HG03571 (cell line): ENCODE measurements around the gene TNFRSF1B.
A peak's percentile ranks its signal among the peaks of the same experiment; 100 is the strongest.

Experiments
- ATAC-seq: cut with Tn5 transposase; IDR thresholded peaks from one replicate; pipeline ENCODE4 v1.9.1; 2021; ENCODE audit not compliant: unreplicated experiment

TNFRSF1B gene

GRCh38 chr1:12157366-12158231 lies 9.2 kb upstream of the TNFRSF1B start:
- no peak for ATAC-seq

GRCh38 chr1:12158357-12159092 lies 8.3 kb upstream of the TNFRSF1B start:
- ATAC-seq: no peak

- ATAC-seq: no peak
Observed at GRCh38 chr1:12159816-12160215, 7.0 kb upstream of the TNFRSF1B start.

GRCh38 chr1:12161324-12161661 lies 5.5 kb upstream of the TNFRSF1B start:
- ATAC-seq: no peak

GRCh38 chr1:12161662-12162458 lies 4.9 kb upstream of the TNFRSF1B start:
- peak; percentile 71 for ATAC-seq

- no peak for ATAC-seq
Observed at GRCh38 chr1:12162459-12163137, 4.2 kb upstream of the TNFRSF1B start.

GRCh38 chr1:12163210-12163609 lies 3.6 kb upstream of the TNFRSF1B start:
- ATAC-seq: no peak

- ATAC-seq: no peak
Observed at GRCh38 chr1:12164210-12164609, 2.6 kb upstream of the TNFRSF1B start.

- no peak for ATAC-seq
Observed at GRCh38 chr1:12165342-12165741, 1.4 kb upstream of the TNFRSF1B start.

- ATAC-seq: no peak
Observed at GRCh38 chr1:12167493-12168429, 970 bp downstream of the TNFRSF1B start.

- no peak for ATAC-seq
Observed at GRCh38 chr1:12168451-12169160, 1.8 kb downstream of the TNFRSF1B start.

- no peak for ATAC-seq
Observed at GRCh38 chr1:12169442-12170135, 2.8 kb downstream of the TNFRSF1B start.

- ATAC-seq: no peak
Observed at GRCh38 chr1:12170263-12170671, 3.5 kb downstream of the TNFRSF1B start.

GRCh38 chr1:12171206-12172041 lies 4.6 kb downstream of the TNFRSF1B start:
- no peak for ATAC-seq

GRCh38 chr1:12172042-12172851 lies 5.5 kb downstream of the TNFRSF1B start:
- no peak for ATAC-seq

GRCh38 chr1:12173041-12173509 lies 6.3 kb downstream of the TNFRSF1B start:
- no peak for ATAC-seq

- ATAC-seq: no peak
Observed at GRCh38 chr1:12173631-12174121, 6.9 kb downstream of the TNFRSF1B start.
